Vagina (tissue), 2 donors: ENCODE results near the gene CEP290. TPM values are rescaled to one million over a fixed set of nuclear protein-coding genes. Genes with fewer than 3 reads are reported as not detected.
"Not testable (repeated sequence)": the region's sequence is repeated elsewhere in the genome, so short reads cannot be mapped to it uniquely, and the experiment has no call there.

Experiments
- DNase-seq, 2 donors: peaks; one replicate each; pipeline ENCODE4 v3.0.0-alpha.2; 2017; ENCODE audit errors: extremely low spot score in 2 of 2
- H3K27ac ChIP-seq: fragments of 200-600 bp; sonication (generic); one replicate; pipeline ENCODE4 v1.5.1; 2019
- H3K27me3 ChIP-seq: fragments of 200-600 bp; sonication (generic); one replicate; pipeline ENCODE4 v1.5.1; 2019
- H3K36me3 ChIP-seq, 2 donors: fragments of 200-600 bp; sonication (generic); one replicate each; pipeline ENCODE4 v1.5.1; 2017 to 2019
- H3K4me1 ChIP-seq: fragments of 200-600 bp; sonication (generic); one replicate; pipeline ENCODE4 v1.5.1; 2019
- H3K4me3 ChIP-seq, 2 donors: fragments of 200-600 bp; sonication (generic); 1 replicate in 1 of 2; 2 replicates in 1 of 2; pipeline ENCODE4 v1.5.1; 2016 to 2019
- H3K9me3 ChIP-seq: fragments of 200-600 bp; sonication (generic); one replicate; pipeline ENCODE4 v1.5.1; 2019
- POLR2A ChIP-seq, 2 donors: fragments of 450-650 bp; IDR thresholded peaks; one replicate each; pipeline ENCODE4 v1.6.1; 2017; ENCODE audit warnings: antibody characterized with exemption in 2 of 2, mild to moderate bottlenecking in 2 of 2, moderate library complexity in 2 of 2
- POLR2AphosphoS5 ChIP-seq, 2 donors: sonication (generic); formaldehyde crosslinking; IDR thresholded peaks; one replicate each; pipeline ENCODE4 v1.9.0; 2017; ENCODE audit warnings: antibody characterized with exemption in 2 of 2, mild to moderate bottlenecking in 2 of 2, low read depth in 1 of 2; ENCODE audit not compliant: insufficient read depth in 1 of 2
- intact Hi-C: fragments of 100-400 bp; cut with DNase I; formaldehyde crosslinking; loops from one replicate; pipeline ENCODE4 v1.15.1; 2023
- total RNA-seq: library from RNA; depleted of rRNA; stranded (reverse); fragments of >200 nt; gene quantifications from one replicate; pipeline ENCODE4 v1.2.3, GENCODE V29; 2016
- TF ChIP-seq, protein P1 (sequence below), 3 experiments: fragments of 450-650 bp in 2 of 3; fragments of 200-600 bp in 1 of 3; sonication (generic) in 1 of 3; IDR thresholded peaks; one replicate each; pipeline ENCODE4 v1.5.1; 2017 to 2019; ENCODE audit warnings: antibody characterized with exemption in 3 of 3, mild to moderate bottlenecking in 2 of 3, moderate library complexity in 2 of 3

CEP290 gene
- total RNA-seq, 1 donor from 2014 or later: 16.2 TPM

DNA sequence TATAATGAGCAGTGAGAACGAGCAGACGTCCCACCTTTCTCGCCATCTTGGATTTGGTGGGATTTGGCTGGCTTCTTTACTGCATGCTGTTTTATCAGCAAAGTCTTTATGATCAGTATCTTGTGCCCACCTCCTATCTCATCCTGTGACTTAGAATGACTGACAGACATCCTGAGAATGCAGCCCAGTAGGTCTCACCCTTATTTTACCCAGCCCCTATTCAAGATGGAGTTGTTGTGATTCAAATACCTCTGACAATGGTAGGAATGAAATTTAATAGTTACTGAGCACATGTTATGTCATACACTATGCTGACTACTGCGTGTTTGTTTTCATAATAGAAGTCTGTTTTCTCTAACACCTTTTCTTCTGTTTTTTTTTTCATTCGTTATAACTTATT is 2.1 kb upstream of the CEP290 start:
- Histone ChIP-seq H3K4me1 (peaks cover 35% of the 10 kb centered on the region), H3K27me3 (no peaks in the 10 kb centered on the region), H3K27ac (no peak overlapping the region), H3K4me3 (no peak overlapping the region), H3K36me3 (peaks cover 0 to 4% of the 10 kb centered on the region in 2 donors), H3K9me3 (no peaks in the 10 kb centered on the region)
- DNase-seq: no peak
- TF ChIP-seq POLR2A (IDR thresholded peaks at IDR 0.05) (no peak), POLR2AphosphoS5 (IDR thresholded peaks at IDR 0.05; ENCODE audit: insufficient read depth in 1 of 2, low read depth in 1 of 2) (no peak)
- TF ChIP-seq, protein P1, sequence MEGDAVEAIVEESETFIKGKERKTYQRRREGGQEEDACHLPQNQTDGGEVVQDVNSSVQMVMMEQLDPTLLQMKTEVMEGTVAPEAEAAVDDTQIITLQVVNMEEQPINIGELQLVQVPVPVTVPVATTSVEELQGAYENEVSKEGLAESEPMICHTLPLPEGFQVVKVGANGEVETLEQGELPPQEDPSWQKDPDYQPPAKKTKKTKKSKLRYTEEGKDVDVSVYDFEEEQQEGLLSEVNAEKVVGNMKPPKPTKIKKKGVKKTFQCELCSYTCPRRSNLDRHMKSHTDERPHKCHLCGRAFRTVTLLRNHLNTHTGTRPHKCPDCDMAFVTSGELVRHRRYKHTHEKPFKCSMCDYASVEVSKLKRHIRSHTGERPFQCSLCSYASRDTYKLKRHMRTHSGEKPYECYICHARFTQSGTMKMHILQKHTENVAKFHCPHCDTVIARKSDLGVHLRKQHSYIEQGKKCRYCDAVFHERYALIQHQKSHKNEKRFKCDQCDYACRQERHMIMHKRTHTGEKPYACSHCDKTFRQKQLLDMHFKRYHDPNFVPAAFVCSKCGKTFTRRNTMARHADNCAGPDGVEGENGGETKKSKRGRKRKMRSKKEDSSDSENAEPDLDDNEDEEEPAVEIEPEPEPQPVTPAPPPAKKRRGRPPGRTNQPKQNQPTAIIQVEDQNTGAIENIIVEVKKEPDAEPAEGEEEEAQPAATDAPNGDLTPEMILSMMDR (IDR thresholded peaks at IDR 0.05): no peak
- intact Hi-C loops: no loop called here

DNA sequence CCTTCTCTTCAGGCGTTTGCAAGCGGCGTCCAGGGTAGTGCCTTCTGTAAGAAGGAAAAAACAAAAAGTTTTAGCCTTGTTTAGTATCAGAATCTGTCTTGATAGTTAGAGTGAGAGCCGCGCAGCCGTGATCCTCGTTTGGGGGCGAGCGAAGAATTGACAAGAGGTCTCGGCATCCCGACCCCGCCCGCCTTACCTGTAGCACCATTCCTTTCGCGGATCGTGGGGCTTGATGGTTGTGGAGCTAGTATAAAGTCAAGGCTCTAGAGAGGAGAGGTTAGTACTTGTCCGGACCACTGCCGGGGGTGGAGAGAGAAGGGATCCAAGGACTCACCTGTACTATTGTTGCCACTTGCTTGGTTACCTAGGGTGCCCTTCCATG is 713 bp upstream of the CEP290 start:
- H3K4me3 ChIP-seq: peak overlapping the region; percentile 75 to 88
- no peak for TF ChIP-seq POLR2AphosphoS5 (IDR thresholded peaks at IDR 0.05; ENCODE audit: insufficient read depth in 1 of 2, low read depth in 1 of 2)
- TF ChIP-seq, protein P1 (IDR thresholded peaks at IDR 0.05): no peak
- TF ChIP-seq POLR2A (IDR thresholded peaks at IDR 0.05): no peak
- H3K36me3 ChIP-seq: peaks cover 0 to 4% of the 10 kb centered on the region in 2 donors
- intact Hi-C loops: no loop called here
- no peak for DNase-seq
- H3K27me3 ChIP-seq: no peaks in the 10 kb centered on the region
- peak overlapping the region; percentile 82 for H3K27ac ChIP-seq
- peaks cover 35% of the 10 kb centered on the region for H3K4me1 ChIP-seq
- no peaks in the 10 kb centered on the region for H3K9me3 ChIP-seq

DNA sequence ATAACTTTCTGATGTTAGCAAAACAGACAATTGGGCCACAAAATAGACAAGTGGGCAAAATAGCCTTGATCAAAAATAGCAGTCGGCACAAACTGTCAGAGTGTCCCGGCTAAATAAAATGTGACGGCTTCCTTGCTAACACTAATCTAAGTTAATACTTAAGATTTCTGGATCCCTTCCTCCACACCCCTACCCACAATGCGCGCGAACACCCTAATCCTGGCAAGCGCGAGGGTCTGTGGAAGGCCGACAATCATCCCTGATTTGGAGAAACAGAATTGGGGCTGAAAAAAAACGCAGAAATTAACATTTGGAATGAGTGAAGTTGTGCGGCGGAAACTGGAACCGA is 489 bp downstream of the CEP290 start:
- TF ChIP-seq POLR2A (IDR thresholded peaks at IDR 0.05): no peak
- H3K4me1 ChIP-seq: peaks cover 35% of the 10 kb centered on the region
- peak overlapping the region; percentile 82 for H3K27ac ChIP-seq
- no peaks in the 10 kb centered on the region for H3K36me3 ChIP-seq
- DNase-seq: no peak
- no peaks in the 10 kb centered on the region for H3K27me3 ChIP-seq
- intact Hi-C loops: no loop called here
- H3K4me3 ChIP-seq: peak overlapping the region; percentile 75 to 88
- H3K9me3 ChIP-seq: no peaks in the 10 kb centered on the region

DNA sequence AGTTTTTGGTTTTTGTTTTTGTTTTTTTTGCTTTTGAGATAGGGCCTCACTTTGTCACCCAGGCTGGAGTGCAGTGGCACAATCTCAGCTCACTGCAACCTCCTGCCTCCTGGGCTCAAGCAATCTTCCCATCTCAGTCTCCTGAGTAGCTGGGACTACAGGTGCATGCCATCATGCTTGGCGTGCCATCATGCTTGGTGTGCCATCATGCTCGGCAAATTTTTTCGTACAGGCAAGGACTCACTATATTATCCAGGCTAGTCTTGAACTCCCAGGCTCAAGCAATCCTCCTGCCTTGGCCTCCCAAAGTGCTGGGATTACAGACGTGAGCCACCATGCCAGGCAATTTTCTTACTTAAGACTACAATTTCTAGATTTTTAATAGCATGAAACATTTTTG is 2.2 kb downstream of the CEP290 start:
- H3K4me3 ChIP-seq, DNase-seq, H3K9me3 ChIP-seq, H3K27me3 ChIP-seq, intact Hi-C loops, H3K27ac ChIP-seq, H3K36me3 ChIP-seq: not testable (repeated sequence)
- H3K4me1 ChIP-seq: peaks cover 23% of the 10 kb centered on the region

GRCh38 chr12:88133181-88133580 is 8.7 kb downstream of the CEP290 start:
- H3K27me3 ChIP-seq, H3K4me1 ChIP-seq, intact Hi-C loops, DNase-seq, H3K27ac ChIP-seq, H3K9me3 ChIP-seq, H3K36me3 ChIP-seq, H3K4me3 ChIP-seq: not testable (repeated sequence)

- no peaks in the 10 kb centered on the region for H3K27me3 ChIP-seq
- no peaks in the 10 kb centered on the region for H3K4me1 ChIP-seq
- H3K36me3 ChIP-seq: peaks cover 0 to 13% of the 10 kb centered on the region in 2 donors
- H3K4me3 ChIP-seq: no peak overlapping the region
- no peak overlapping the region for H3K27ac ChIP-seq
- H3K9me3 ChIP-seq: no peaks in the 10 kb centered on the region
- intact Hi-C loops: no loop called here
- DNase-seq: no peak
- TF ChIP-seq, protein P1 (IDR thresholded peaks at IDR 0.05): no peak
- TF ChIP-seq POLR2AphosphoS5 (IDR thresholded peaks at IDR 0.05; ENCODE audit: insufficient read depth in 1 of 2, low read depth in 1 of 2) (no peak), POLR2A (IDR thresholded peaks at IDR 0.05) (no peak)
These were observed 9.5 kb downstream of the CEP290 start for GRCh38 chr12:88132392-88132791.

GRCh38 chr12:88127855-88128254 is 14.0 kb downstream of the CEP290 start:
- H3K36me3 ChIP-seq: peaks cover 0 to 23% of the 10 kb centered on the region in 2 donors
- intact Hi-C loops: no loop called here

More at GRCh38 chr12:88127855-88128254, 14.0 kb downstream of the CEP290 start:
- no peaks in the 10 kb centered on the region for H3K27me3 ChIP-seq
- no peak for DNase-seq
- no peak overlapping the region for H3K4me3 ChIP-seq
- H3K9me3 ChIP-seq: no peaks in the 10 kb centered on the region
- no peaks in the 10 kb centered on the region for H3K4me1 ChIP-seq
- TF ChIP-seq POLR2AphosphoS5 (IDR thresholded peaks at IDR 0.05; ENCODE audit: insufficient read depth in 1 of 2, low read depth in 1 of 2): no peak
- TF ChIP-seq, protein P1 (IDR thresholded peaks at IDR 0.05): no peak
- no peak overlapping the region for H3K27ac ChIP-seq
